SHP77 (cell line): ENCODE results near the gene TNFRSF12A.

Experiments used
- DNase-seq, 2 experiments: peaks; one replicate each; lab custom pipeline; 2025; lab: John Stamatoyannopoulos, UW

TNFRSF12A gene, protein sequence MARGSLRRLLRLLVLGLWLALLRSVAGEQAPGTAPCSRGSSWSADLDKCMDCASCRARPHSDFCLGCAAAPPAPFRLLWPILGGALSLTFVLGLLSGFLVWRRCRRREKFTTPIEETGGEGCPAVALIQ

DNA sequence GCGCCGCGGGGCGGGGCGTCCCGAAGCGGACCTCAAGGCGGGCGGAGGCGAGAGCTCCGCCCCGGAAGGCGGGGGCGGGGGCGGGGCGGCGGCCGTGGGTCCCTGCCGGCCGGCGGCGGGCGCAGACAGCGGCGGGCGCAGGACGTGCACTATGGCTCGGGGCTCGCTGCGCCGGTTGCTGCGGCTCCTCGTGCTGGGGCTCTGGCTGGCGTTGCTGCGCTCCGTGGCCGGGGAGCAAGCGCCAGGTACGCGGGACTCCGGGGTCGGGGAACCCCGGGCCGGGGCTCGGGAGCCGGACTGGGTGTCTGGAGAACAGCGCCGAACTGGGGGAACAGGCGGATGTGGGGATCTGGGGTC lies at the start of gene TNFRSF12A:
Gene TNFRSF12A (plus strand): TSS at position 122 of the 357 bp plus-strand sequence. CDS start 30 bp downstream, at position 152.
- peak in 1 of 2 experiments; percentile 68 for DNase-seq

DNA sequence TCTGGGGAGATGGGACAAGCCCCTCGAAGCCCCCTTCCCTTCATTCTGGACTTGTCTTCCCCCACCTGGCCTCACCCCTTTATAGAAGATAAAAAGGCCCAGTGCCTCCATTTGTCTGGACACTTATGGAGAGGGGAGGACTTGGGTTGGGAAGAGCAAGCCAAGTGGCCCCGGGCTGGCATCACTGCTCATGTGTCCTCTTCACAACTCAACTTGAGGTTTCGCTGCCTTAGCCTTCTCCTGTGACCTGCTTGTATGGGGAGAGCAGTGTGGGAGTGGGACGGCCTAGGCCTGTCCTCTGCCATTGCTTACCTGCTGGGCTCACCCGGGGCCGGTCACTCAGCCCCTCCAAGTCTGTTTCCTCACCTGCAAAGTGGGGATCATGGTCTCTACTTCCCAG lies 49.6 kb upstream of the TNFRSF12A start:
- DNase-seq = no peak

DNA sequence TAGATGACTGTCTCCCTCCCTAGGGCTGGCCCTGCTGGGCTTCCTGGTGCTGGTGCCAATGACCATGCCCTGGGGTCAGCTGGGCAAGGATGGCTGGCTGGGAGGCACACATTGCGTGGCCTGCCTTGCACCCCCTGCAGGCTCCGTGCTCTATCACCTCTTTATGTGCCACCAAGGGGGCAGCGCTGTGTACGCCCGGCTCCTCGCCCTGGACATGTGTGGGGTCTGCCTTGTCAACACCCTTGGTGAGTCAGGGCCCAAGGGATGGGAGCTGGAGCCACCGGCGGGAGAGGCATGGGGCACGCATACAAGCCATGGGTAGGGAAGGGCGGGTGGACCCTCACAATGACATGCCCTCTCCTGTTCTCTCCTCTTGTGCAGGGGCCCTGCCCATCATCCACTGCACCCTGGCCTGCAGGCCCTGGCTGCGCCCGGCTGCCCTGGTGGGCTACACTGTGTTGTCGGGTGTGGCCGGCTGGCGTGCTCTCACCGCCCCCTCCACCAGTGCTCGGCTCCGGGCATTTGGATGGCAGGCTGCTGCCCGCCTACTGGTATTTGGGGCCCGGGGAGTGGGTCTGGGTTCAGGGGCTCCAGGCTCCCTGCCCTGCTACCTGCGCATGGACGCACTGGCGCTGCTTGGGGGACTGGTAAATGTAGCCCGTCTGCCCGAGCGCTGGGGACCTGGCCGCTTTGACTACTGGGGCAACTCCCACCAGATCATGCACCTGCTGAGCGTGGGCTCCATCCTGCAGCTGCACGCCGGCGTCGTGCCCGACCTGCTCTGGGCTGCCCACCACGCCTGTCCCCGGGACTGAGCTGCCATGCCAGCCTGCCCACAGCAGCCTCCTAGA lies 48.8 kb upstream of the TNFRSF12A start:
- no peak for DNase-seq

- DNase-seq = no peak
Observed at GRCh38 chr16:2971985-2972784, 48.0 kb upstream of the TNFRSF12A start.

- DNase-seq = no peak
Observed at GRCh38 chr16:2973093-2973492, 47.1 kb upstream of the TNFRSF12A start.

DNA sequence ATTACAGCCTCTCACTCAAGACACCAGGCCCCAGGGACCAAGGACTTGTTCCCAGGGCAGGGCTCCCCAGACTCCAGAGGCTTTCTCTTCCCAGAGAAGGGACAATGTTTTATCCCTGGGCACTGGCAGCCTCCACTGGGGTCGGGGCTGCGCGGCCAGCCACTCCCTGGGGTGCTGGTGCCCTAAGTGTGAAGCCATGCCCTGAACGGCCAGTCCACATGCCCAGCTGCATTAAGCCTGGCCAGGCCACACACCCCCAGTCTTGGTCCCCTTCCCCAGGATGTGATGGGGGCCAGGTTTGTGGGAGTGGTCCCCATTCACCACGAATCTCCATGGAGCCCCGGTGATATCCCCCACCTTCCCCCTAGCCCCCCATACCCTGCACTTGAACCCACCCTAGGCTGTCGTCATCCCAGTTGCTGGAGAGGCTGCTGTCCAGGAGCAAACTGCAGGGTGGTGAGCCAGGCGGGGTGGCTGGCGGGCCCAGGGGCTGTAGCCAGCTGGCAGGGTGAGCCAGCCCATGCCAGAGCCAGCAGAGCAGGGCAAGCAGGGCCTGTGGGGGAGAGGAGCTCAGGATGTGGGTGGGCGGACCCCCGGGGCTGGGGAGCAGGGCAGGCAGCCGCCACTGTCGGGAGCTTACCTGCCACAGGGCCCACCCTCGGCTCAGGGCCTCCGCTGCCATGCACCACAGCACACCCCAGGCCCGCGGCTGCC lies 46.4 kb upstream of the TNFRSF12A start:
- DNase-seq = no peak

DNA sequence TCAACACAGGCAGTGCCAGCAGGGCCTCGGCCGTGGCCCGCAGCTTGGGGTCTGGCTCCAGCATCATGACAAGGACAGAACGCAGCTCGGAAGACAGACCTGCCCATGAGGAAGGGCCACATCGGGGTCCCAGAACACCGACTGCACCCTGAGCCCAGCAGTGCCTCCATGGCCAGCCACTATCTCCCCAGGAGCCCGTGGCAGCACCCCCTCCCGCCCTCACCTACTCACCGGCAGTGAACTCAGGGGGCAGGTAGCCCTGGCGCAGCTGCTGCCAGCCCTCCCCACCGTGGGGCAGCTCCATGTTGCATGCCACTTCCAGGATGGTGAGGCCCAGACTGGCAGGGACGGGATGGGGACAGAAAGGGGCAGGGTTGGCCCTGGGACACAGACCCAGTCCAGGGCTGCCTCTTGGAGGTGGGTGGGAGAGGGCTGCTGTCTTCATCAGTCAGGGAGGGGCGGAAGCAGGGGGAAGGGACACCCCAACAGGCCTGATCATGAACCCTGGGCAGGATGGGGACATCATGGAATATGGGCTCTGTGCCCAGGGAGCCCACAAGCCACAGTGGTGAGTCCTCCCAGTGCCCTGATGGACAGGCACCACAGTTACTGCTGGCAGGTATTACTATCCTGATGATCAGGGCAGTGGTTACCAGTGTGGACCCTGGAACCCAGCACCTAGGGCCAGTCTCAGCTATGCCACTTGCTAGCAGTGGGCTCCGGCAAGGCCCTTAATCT lies 45.7 kb upstream of the TNFRSF12A start:
- no peak for DNase-seq

- DNase-seq = no peak
Observed at GRCh38 chr16:2975161-2975795, 44.9 kb upstream of the TNFRSF12A start.

GRCh38 chr16:2976201-2976600 lies 44.0 kb upstream of the TNFRSF12A start:
- DNase-seq = no peak

GRCh38 chr16:2976673-2977072 lies 43.5 kb upstream of the TNFRSF12A start:
- DNase-seq = no peak

DNA sequence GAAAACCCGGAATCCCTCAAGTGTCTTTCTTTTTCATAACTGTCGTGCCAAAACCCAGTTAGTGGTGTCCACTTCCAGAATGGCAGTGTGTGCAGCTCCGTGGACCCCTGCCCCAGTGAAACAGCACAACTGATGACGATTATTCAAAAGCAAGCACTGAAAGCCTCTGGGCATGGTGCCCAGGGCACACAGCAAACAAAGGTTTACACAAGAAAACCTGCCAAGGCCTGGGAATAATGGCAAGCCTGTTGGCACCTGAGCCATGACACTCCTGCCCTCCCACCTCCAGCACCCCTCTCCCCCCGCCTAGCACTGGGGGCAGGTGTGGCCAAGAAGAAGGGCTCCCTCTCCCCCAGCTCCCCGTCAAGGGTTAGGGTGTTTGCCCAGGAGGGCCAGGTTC lies 42.7 kb upstream of the TNFRSF12A start:
- DNase-seq = peak in 1 of 2 experiments; percentile 66

GRCh38 chr16:2979669-2980226 lies 40.4 kb upstream of the TNFRSF12A start:
- no peak for DNase-seq

DNA sequence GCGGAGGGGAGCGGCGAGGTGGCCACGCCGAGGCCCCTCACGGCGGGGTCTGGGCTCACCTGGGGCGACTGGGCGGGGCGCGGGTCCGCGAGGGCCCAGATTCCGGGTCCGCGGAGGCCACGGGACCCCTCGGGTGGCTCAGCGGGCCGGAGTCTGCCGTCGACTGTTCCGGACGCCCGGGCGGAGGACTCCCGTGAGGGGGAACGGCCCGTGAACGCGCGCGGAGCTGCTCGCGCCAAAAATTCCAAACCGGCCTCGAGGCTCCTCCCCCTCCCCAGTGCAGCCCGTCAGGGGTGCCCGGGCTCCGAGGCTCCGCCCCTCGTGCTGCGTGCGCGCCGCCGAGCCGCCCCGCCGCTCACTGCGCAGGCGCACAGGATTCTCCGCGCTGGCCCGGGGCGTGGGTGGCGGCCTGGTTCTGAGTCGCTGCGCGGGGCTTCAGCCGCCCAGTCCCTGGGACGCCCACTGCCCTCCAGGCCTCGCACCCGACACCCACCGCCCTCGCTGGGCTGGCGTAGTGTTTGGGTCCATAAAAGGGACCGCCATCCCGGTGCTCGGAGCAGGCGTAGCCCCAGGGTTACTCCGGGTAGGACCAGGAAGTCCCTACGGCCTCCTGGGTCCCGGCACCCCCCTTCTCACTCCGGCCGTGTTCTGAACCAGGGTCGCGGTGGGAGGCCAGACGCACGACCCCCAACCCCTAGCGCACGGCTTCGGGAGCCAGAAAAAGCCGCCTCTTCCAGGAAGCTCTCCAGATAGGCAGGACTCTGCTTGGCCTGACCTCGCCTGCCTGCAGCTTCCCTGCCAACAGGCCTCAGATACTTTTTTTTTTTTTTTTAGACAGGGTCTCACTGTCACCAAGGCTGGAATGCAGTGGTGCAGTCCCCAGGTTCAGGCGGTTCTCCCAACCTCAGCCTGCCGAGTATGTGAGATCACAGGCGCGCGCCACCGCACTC lies 39.7 kb upstream of the TNFRSF12A start, which contains the start of gene PKMYT1:
Gene PKMYT1 (minus strand): TSS at position 220 of the 950 bp plus-strand sequence. CDS start 789 bp downstream, outside the sequence.
- peak; percentile 77 to 79 for DNase-seq

GRCh38 chr16:2981177-2981898 lies 38.8 kb upstream of the TNFRSF12A start:
- DNase-seq = no peak

- DNase-seq = no peak
Observed at GRCh38 chr16:2981899-2982250, 38.3 kb upstream of the TNFRSF12A start.

- DNase-seq = no peak
Observed at GRCh38 chr16:2982402-2982801, 37.8 kb upstream of the TNFRSF12A start.

DNA sequence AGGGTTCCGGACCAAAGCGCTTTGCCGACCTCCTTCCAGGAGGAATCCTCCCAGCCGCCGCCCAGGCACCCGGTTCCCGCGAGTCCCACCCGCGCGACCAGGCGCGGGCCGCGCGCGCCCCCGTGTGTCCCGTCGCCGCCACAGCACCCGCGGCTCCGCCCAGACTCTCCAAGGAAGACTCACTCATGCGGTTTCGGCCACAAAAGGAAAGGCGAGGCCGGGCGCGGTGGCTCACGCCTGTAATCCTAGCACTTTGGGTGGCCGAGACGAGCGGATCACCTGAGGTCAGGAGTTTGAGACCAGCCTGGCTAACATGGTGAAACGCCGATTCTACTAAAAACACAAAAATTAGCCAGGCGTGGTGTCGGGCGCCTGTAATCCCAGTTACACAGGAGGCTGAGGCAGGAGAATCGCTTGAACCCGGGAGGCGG lies 36.4 kb upstream of the TNFRSF12A start:
- DNase-seq = peak; percentile 64 to 73

DNA sequence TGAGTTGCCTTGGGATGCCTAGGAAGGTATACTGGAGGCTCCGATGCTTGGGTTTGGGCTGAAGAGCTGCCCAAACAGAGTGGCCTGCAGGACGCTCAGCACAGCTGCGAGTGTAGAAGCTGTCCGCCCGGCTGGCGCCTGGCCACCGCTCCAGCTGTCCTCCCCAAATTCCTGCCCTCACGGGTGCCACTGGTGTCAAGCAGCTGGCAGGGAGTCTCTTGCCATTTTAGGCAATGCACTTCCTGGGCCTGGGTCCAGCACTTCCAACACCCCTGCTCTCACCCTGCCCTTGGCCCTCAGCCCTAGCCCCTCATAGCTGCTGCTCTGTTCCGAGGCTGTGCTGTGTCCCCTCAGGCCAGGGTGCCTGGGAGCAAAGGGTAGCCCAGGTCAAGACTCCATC lies 34.7 kb upstream of the TNFRSF12A start:
- DNase-seq = no peak
